GM18505 (cell line): ENCODE results near the gene HCN2.

ENCODE experiments used
- ATAC-seq: cut with Tn5 transposase; IDR thresholded peaks from one replicate; pipeline ENCODE4 v1.9.1; 2021; ENCODE audit not compliant: unreplicated experiment
- POLR2A ChIP-seq: IDR thresholded peaks from 4 replicates; pipeline ENCODE4 v1.6.1; 2011; ENCODE audit warnings: borderline replicate concordance; ENCODE audit not compliant: insufficient read depth, insufficient read length; ENCODE audit errors: extremely low read depth

The HCN2 gene

DNA sequence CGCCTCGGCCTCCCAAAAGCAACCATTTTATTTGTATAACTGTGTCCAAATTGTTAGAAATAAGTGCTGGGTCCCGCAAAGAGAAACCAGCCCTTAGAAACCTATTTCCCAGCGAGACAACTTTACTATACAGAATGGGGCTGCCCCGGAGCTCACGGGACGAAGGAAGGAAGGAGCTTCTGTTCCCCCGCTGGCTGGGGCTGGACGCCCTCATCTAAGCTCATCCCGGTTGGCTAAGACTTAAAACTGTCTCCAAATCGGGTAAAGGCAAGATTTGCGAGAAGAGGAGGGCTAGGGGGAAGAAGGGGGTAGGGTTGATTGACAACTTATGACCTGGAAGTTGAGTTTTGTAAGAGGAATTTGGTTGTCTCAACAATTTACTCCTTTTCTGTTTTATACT, 29.6 kb upstream of the HCN2 start:
- no peak for TF ChIP-seq POLR2A
- ATAC-seq: no peak

GRCh38 chr19:566403-566802, 23.3 kb upstream of the HCN2 start:
- no peak for ATAC-seq
- TF ChIP-seq POLR2A: no peak

- TF ChIP-seq POLR2A: no peak
- ATAC-seq: no peak
These were observed 22.8 kb upstream of the HCN2 start for GRCh38 chr19:566844-567243.

DNA sequence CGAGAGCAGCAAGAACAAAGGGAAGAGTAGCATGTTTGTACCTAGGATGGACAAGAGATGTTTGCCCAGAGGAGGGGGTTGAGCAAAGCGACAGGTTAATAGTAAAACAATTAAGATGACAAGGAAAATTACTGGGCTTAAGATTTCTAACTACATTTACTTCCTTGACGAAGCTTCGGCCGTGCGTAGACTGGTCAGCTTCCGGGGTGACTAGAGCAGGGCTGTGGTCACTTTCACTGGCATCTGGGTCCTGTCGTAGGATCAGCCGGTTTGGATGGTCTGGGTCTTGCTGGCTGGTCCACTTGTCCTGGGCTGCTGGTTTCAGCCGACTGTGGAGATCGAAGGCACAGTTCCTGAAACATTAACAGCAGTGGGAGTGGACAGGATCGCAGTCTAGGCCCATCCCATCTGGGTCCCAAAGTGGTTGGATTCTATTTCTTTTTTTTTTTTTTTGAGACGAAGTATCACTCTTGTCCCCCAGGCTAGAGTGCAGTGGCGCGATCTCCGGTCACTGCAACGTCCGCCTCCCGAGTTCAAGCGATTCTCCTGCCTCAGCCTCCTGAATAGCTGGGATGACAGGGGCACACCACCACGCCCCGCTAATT, 22.3 kb upstream of the HCN2 start:
- TF ChIP-seq POLR2A: no peak
- ATAC-seq: no peak

DNA sequence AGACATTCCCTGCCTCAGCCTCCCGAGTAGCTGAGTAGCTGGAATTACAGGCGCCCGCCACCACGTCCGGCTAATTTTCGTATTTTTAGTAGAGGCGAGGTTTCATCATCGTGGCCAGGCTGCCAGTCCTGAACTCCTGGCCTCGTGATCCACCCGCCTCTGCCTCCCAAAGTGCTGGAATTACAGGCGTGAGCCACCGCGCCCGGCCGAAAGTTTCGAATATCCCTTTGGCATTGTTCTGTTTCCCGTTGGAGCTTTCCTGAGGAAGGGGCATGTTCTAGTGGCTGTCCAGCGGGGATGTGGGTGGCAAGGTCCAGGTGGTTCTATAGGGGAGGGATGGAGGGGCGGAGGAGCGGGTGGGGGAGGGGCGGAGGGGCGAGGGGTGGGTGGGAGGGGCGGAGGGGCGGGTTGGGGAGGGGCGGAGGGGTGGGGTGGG, 19.4 kb upstream of the HCN2 start:
- no peak for ATAC-seq
- no peak for TF ChIP-seq POLR2A

DNA sequence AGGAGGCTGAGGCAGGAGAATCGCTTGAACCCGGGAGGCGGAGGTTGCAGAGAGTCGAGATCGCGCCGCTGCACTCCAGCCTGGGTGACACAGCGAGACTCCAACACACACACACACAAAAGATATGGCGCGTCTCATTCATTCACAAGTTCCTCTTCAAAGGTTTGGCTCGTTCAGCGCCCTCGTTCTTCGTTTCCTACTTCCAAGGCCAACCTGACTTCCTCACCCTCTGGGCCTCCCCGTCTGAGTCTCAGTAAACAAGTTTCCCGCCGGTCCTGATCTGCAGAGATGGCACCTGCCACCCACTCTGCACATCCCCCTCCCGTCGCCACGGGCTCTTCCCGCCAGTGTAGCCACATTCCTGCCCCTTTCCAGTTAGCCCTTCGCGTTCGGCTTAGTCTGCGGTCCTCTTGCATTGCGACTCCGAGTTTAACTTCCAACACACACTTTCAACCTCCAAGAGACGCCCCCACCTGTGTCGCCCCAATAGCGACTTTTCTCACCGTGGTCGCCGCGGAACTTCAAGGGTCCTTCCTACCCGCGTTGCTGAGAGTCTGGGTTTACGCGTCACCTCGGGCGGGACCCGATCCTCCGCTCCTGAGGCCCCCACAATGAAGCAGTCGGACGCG, 18.6 kb upstream of the HCN2 start:
- TF ChIP-seq POLR2A: no peak
- no peak for ATAC-seq

- ATAC-seq: no peak
- no peak for TF ChIP-seq POLR2A
These were observed 18.1 kb upstream of the HCN2 start for GRCh38 chr19:571566-571974.

DNA sequence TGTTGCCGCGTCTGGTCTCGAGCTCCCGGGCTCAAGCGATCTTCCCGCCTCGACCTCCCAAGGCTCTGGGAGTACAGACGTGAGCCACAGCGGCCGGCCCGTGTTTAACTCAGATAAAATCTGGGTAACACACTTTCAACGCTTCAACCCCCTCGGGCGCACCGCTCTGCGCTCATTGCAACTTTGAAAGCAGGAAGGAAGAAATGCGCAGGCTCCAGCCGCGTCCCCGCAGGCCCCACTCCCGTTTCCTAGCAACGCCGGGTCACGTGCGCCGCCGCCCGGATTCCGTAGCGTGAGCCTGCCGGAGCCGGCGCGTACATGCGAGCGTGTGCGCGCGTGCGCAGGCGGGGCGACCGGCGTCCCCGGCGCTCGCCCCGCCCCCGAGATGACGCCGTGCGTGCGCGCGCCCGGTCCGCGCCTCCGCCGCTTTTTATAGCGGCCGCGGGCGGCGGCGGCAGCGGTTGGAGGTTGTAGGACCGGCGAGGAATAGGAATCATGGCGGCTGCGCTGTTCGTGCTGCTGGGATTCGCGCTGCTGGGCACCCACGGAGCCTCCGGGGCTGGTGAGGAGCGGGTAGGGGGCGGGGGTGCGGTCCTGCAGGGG, 17.4 kb upstream of the HCN2 start, which contains the start of gene BSG:
Gene BSG (plus strand): TSS at position 457 of the 603 bp plus-strand sequence. CDS start 39 bp downstream, at position 496.
- TF ChIP-seq POLR2A: peak; percentile 99
- ATAC-seq: peak; percentile 66

DNA sequence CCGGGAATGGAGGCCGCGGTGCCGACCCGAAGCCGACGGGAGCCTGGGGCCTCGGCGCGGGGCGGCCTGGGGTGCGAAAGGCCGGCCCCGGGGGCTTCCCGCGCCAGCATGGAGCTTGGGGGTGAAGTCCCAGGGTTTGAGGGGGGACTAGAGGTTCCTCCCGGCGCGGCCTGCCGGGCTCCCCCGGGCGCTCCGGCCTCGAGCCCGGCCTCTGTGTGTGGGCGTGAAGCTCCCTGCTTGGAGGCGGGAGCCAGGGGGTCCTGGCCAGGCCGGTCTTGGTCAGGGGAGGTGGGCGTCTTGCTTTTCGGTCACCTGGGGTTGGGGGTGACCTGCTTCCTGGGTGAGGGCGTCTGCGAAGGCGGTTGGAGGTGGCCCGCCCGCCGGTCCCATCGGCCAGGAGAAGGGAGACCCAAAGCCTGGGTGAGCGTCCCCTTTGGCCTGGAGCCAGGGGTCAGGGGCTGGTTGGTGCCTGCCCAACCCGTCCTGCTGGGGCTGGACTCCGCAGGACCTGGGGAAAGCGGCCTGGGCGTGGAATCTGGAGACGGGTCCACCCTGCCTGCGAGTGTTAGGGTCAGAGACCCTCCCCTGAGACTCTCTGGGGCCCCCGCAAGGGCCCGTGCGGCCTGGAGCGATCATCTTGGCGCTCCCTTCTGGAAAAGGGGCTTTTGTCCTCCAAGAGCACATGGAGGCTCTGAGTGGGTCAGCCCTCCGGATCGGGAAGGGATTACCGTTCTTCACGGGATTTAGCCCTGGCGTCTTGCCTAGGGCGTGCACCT, 16.8 kb upstream of the HCN2 start:
- ATAC-seq: no peak
- no peak for TF ChIP-seq POLR2A

GRCh38 chr19:573519-573825, 16.2 kb upstream of the HCN2 start:
- ATAC-seq: no peak
- no peak for TF ChIP-seq POLR2A

- no peak for ATAC-seq
- TF ChIP-seq POLR2A: peak; percentile 21
These were observed 14.8 kb upstream of the HCN2 start for GRCh38 chr19:574658-575526.

- no peak for ATAC-seq
- TF ChIP-seq POLR2A: no peak
These were observed 13.9 kb upstream of the HCN2 start for GRCh38 chr19:575527-576506.
